Endothelial cell (in vitro differentiated cells): ENCODE data around the gene PIK3R1. TPM values are rescaled to one million over a fixed set of nuclear protein-coding genes. Genes with fewer than 3 reads are reported as not detected.

Experiments
- DNase-seq: peaks from one replicate; pipeline ENCODE4 v3.0.0; 2021; ENCODE audit warnings: low spot score
- H3K27ac Mint-ChIP-seq: one replicate; pipeline ENCODE4 v1.8.0; 2021; ENCODE audit warnings: mixed read lengths, inconsistent platforms; ENCODE audit not compliant: unreplicated experiment
- H3K27me3 Mint-ChIP-seq: one replicate; pipeline ENCODE4 v1.8.0; 2021; ENCODE audit warnings: mild to moderate bottlenecking, moderate library complexity, mixed read lengths, inconsistent platforms; ENCODE audit not compliant: unreplicated experiment
- H3K36me3 Mint-ChIP-seq: one replicate; pipeline ENCODE4 v1.8.0; 2021; ENCODE audit warnings: mild to moderate bottlenecking, low read depth, mixed read lengths, inconsistent platforms; ENCODE audit not compliant: unreplicated experiment
- H3K4me1 Mint-ChIP-seq: one replicate; pipeline ENCODE4 v1.8.0; 2021; ENCODE audit warnings: mild to moderate bottlenecking, mixed read lengths, inconsistent platforms; ENCODE audit not compliant: unreplicated experiment
- H3K4me3 Mint-ChIP-seq: one replicate; pipeline ENCODE4 v1.8.0; 2021; ENCODE audit warnings: mild to moderate bottlenecking, mixed read lengths, inconsistent platforms; ENCODE audit not compliant: unreplicated experiment
- H3K9me3 Mint-ChIP-seq: one replicate; pipeline ENCODE4 v1.8.0; 2021; ENCODE audit warnings: mixed read lengths, inconsistent platforms; ENCODE audit not compliant: unreplicated experiment
- CTCF ChIP-seq: fragments of 200-600 bp; sonication (generic); IDR thresholded peaks from one replicate; pipeline ENCODE4 v1.5.0; 2021; ENCODE audit warnings: antibody characterized with exemption; ENCODE audit not compliant: unreplicated experiment
- total RNA-seq: library from RNA; stranded (reverse); fragmentation: NEBNext Ultra II Directional; extraction: Animal tissue kit (Norgen Biotek cat#: 25700); gene quantifications from one replicate; pipeline ENCODE4 v1.2.1, GENCODE V29; 2021; ENCODE audit not compliant: unreplicated experiment

PIK3R1 gene
- total RNA-seq, 1 donor from 2014 or later: 37.1 TPM

DNA sequence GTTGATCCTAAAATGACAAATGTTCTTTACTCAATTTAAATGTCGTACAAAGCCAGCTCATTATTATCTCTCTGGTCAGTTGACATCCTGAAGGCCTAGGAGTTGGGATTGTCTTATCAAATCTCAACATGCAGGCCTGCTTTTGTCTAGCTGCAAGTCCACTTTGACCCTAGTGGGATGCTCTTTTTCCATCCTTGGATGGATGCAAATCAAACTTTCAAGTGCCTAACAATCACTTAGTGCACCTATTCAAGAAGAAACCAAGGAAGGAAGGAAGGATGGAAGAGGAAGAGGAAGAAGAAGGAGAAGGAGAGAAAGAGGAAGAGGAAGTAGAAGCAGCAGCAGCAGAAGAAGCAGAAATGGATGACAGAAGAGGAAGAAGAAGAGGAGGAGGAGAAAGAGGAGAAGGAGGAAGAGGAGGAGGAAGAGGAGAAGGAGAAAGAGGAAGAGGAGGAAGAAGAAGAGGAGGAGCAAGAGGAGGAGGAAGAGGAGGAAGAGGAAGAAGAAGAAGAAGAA, 109.6 kb downstream of the PIK3R1 start:
- no peaks in the 10 kb centered on the region for H3K27me3 Mint-ChIP-seq
- H3K36me3 Mint-ChIP-seq: peaks cover 11% of the 10 kb centered on the region
- no peak overlapping the region for H3K4me3 Mint-ChIP-seq
- TF ChIP-seq CTCF: no peak
- no peak overlapping the region for H3K27ac Mint-ChIP-seq
- peaks cover 6% of the 10 kb centered on the region for H3K9me3 Mint-ChIP-seq
- peaks cover 5% of the 10 kb centered on the region for H3K4me1 Mint-ChIP-seq
- DNase-seq: no peak

GRCh38 chr5:68329554-68330255, 114.1 kb downstream of the PIK3R1 start:
- TF ChIP-seq CTCF: no peak
- no peak overlapping the region for H3K4me3 Mint-ChIP-seq
- no peaks in the 10 kb centered on the region for H3K27me3 Mint-ChIP-seq
- H3K4me1 Mint-ChIP-seq: peaks cover 5% of the 10 kb centered on the region
- no peak overlapping the region for H3K27ac Mint-ChIP-seq
- no peak for DNase-seq
- H3K9me3 Mint-ChIP-seq: peaks cover 3% of the 10 kb centered on the region
- H3K36me3 Mint-ChIP-seq: peaks cover 6% of the 10 kb centered on the region

- H3K9me3 Mint-ChIP-seq: no peaks in the 10 kb centered on the region
- no peak for TF ChIP-seq CTCF
- peaks cover 5% of the 10 kb centered on the region for H3K4me1 Mint-ChIP-seq
- no peaks in the 10 kb centered on the region for H3K36me3 Mint-ChIP-seq
- H3K27ac Mint-ChIP-seq: no peak overlapping the region
- no peak overlapping the region for H3K4me3 Mint-ChIP-seq
- H3K27me3 Mint-ChIP-seq: no peaks in the 10 kb centered on the region
- DNase-seq: no peak
These were observed 115.0 kb downstream of the PIK3R1 start for GRCh38 chr5:68330574-68330973.

DNA sequence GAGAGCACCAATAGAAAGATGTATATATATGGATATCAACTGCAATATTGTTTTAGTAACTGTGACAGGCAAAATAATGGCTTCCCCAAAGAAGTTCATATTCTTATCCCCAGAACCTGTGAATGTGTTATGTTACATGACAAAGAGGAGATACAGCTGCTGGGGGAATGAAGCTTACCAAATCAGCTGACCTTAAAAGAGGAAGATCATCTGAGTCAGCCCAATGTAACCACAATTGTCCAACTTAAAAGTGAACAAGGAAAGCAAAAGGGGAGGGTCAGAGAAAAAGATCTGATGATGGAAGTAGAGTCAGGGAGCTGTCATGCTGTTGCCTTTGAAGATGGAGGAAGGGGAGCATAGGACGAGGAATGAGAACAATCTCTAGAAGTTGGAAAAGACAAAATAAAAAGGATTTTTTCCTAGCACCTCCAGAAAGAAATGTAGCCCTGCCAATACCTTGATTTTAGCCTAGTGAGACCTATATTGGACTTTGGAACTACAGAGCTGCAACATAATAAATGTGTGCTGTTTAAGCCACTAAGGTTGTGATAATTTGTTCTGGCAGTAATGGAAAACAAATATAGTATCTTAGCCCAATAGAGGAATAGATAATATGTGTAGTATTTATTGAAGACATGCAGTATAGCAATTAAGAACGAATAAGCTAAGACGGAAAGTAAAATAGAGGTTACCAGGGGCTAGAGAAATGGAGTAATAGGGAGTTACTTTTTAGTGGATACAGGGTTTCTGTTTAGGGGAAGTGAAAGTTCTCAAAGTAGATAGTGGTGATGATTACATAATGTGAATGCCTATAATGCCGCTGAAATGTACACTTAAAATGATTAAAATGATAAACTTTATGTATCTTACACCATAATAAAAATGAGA, 115.9 kb downstream of the PIK3R1 start:
- no peak for DNase-seq
- TF ChIP-seq CTCF: no peak
- no peaks in the 10 kb centered on the region for H3K27me3 Mint-ChIP-seq
- H3K9me3 Mint-ChIP-seq: no peaks in the 10 kb centered on the region
- no peaks in the 10 kb centered on the region for H3K36me3 Mint-ChIP-seq
- no peak overlapping the region for H3K4me3 Mint-ChIP-seq
- no peak overlapping the region for H3K27ac Mint-ChIP-seq
- H3K4me1 Mint-ChIP-seq: peaks cover 2% of the 10 kb centered on the region

DNA sequence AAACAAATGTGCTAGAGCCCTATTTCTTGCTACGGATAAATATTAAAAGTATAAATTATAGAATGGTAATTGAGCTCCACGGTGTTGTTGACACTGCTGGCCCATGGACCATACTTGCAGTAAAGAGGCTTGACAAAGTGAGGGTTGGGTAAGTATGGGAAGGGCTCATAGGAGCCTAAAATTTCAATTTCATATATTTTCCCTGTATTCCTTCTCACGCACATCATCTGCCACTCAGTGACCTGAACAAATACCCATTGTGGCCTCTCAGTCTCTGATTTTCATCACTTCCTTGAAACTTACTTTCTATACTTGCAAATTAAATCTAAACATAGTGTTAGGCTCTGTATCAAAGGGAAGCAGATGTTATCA, 116.5 kb downstream of the PIK3R1 start:
- DNase-seq: no peak
- Mint-ChIP-seq H3K27me3 (no peaks in the 10 kb centered on the region), H3K36me3 (no peaks in the 10 kb centered on the region), H3K9me3 (no peaks in the 10 kb centered on the region), H3K4me3 (no peak overlapping the region), H3K27ac (no peak overlapping the region), H3K4me1 (no peaks in the 10 kb centered on the region)
- no peak for TF ChIP-seq CTCF
